CD4-positive, alpha-beta memory T cell (primary cell): ENCODE data around the gene BMX. TPM values are rescaled to one million over a fixed set of nuclear protein-coding genes. Genes with fewer than 3 reads are reported as not detected.

ENCODE experiments used
- CTCF ChIA-PET: fragments of 350-600 bp; sonication (Branson Sonifier 250); formaldehyde crosslinking; loops from one replicate; lab custom pipeline; 2021; ENCODE audit warnings: inconsistent platforms; ENCODE audit not compliant: partially characterized antibody; lab: Charles Lee
- POLR2A ChIA-PET: fragments of 350-600 bp; sonication (Branson Sonifier 250); formaldehyde crosslinking; loops from one replicate; lab custom pipeline; 2021; ENCODE audit not compliant: partially characterized antibody; lab: Charles Lee
- DNase-seq, 5 donors: peaks; one replicate each; pipeline versions ENCODE4 v3.0.0 to v3.0.0-alpha.2; 2020 to 2022; ENCODE audit warnings: mixed read lengths in 1 of 5
- H3K27ac ChIP-seq: one replicate; pipeline ENCODE4 v1.7.0; 2013; ENCODE audit warnings: low read depth, low read length
- H3K27me3 ChIP-seq: 2 replicates; pipeline ENCODE4 v1.7.0; 2013; ENCODE audit warnings: mild to moderate bottlenecking, low read length, moderate library complexity; ENCODE audit not compliant: insufficient read depth
- H3K36me3 ChIP-seq: 2 replicates; pipeline ENCODE4 v1.7.0; 2013; ENCODE audit warnings: mild to moderate bottlenecking, low read length, moderate library complexity; ENCODE audit not compliant: insufficient read depth
- H3K4me1 ChIP-seq: 2 replicates; pipeline ENCODE4 v1.7.0; 2013; ENCODE audit warnings: mild to moderate bottlenecking, low read length, moderate library complexity; ENCODE audit not compliant: insufficient read depth
- H3K4me3 ChIP-seq, 2 donors: one replicate each; pipeline ENCODE4 v1.7.0; 2013; ENCODE audit warnings: low read length in 2 of 2, mild to moderate bottlenecking in 1 of 2
- H3K9me3 ChIP-seq, 2 donors: one replicate each; pipeline ENCODE4 v1.7.0; 2013; ENCODE audit warnings: low read length in 2 of 2, control low read depth in 1 of 2; ENCODE audit not compliant: control insufficient read depth in 1 of 2
- H3K27ac Mint-ChIP-seq, 7 donors: one replicate each; pipeline ENCODE4 v1.8.0; 2020 to 2021; ENCODE audit warnings: mixed read lengths in 7 of 7, mild to moderate bottlenecking in 6 of 7, inconsistent platforms in 3 of 7, moderate library complexity in 3 of 7
- H3K27me3 Mint-ChIP-seq, 2 donors: one replicate each; pipeline ENCODE4 v1.8.0; 2020 to 2021; ENCODE audit warnings: mixed read lengths in 2 of 2
- H3K36me3 Mint-ChIP-seq, 2 donors: one replicate each; pipeline ENCODE4 v1.8.0; 2020 to 2021; ENCODE audit warnings: mixed read lengths in 2 of 2, inconsistent platforms in 1 of 2, mild to moderate bottlenecking in 1 of 2
- H3K4me1 Mint-ChIP-seq, 4 donors: one replicate each; pipeline ENCODE4 v1.8.0; 2020 to 2021; ENCODE audit warnings: mixed read lengths in 4 of 4, mild to moderate bottlenecking in 1 of 4
- H3K4me3 Mint-ChIP-seq, 8 donors: one replicate each; pipeline ENCODE4 v1.8.0; 2020 to 2021; ENCODE audit warnings: mixed read lengths in 8 of 8, mild to moderate bottlenecking in 7 of 8, moderate library complexity in 6 of 8, inconsistent platforms in 3 of 8
- H3K9me3 Mint-ChIP-seq, 8 donors: one replicate each; pipeline ENCODE4 v1.8.0; 2020 to 2021; ENCODE audit warnings: mixed read lengths in 8 of 8, mild to moderate bottlenecking in 5 of 8, inconsistent platforms in 3 of 8, moderate library complexity in 1 of 8
- intact Hi-C: fragments of 100-400 bp; cut with micrococcal nuclease; formaldehyde crosslinking; loops from one replicate; pipeline ENCODE4 v1.15.1; 2023
- polyA plus RNA-seq, 2 donors: library from polyadenylated mRNA; unstranded; fragments of 300-500 nt; fragmentation: Illumina TruSeq; gene quantifications; one replicate each; pipeline ENCODE4 v1.2.3, GENCODE V29; 2021
- total RNA-seq, 2 experiments: library from RNA; stranded (reverse); gene quantifications; one replicate each; pipeline ENCODE4 v1.2.3, GENCODE V29; 2021

The BMX gene
- total and polyA plus RNA-seq, 4 experiments from 2014 or later = not detected

- H3K36me3 Mint-ChIP-seq = no peaks in the 10 kb centered on the region
- H3K4me1 Mint-ChIP-seq = peaks cover 0 to 1% (median 0%) of the 10 kb centered on the region in 4 donors
- Histone ChIP-seq H3K36me3 (no peaks in the 10 kb centered on the region), H3K9me3 (no peaks in the 10 kb centered on the region), H3K27ac (no peak overlapping the region), H3K4me3 (no peak overlapping the region), H3K27me3 (no peaks in the 10 kb centered on the region), H3K4me1 (no peaks in the 10 kb centered on the region)
- peak; percentile 42 to 50 (median 50) for DNase-seq
- CTCF ChIA-PET = interaction anchor here (0.8 to 1.0 kb wide), 3 partner anchors 10 to 1232 kb away, joined by 3 read pairs; no protein-coding TSS in a partner anchor
- intact Hi-C loops = no loop called here
- POLR2A ChIA-PET = no interaction called here
- H3K27me3 Mint-ChIP-seq = peaks cover 0 to 1% of the 10 kb centered on the region in 2 donors
- H3K27ac Mint-ChIP-seq = no peak overlapping the region
- H3K9me3 Mint-ChIP-seq = no peaks in the 10 kb centered on the region
- no peak overlapping the region for H3K4me3 Mint-ChIP-seq
Measured at GRCh38 chrX:15471028-15471427, 29.6 kb upstream of the BMX start.

- H3K4me3 Mint-ChIP-seq = no peak overlapping the region
- intact Hi-C loops = no loop called here
- CTCF ChIA-PET = no interaction called here
- no peak overlapping the region for H3K27ac Mint-ChIP-seq
- no peaks in the 10 kb centered on the region for H3K9me3 Mint-ChIP-seq
- Histone ChIP-seq H3K4me1 (no peaks in the 10 kb centered on the region), H3K4me3 (no peak overlapping the region), H3K27ac (no peak overlapping the region), H3K9me3 (no peaks in the 10 kb centered on the region), H3K27me3 (no peaks in the 10 kb centered on the region), H3K36me3 (no peaks in the 10 kb centered on the region)
- H3K36me3 Mint-ChIP-seq = no peaks in the 10 kb centered on the region
- POLR2A ChIA-PET = no interaction called here
- no peak for DNase-seq
- peaks cover 0 to 1% of the 10 kb centered on the region in 2 donors for H3K27me3 Mint-ChIP-seq
- H3K4me1 Mint-ChIP-seq = peaks cover 0 to 1% (median 0%) of the 10 kb centered on the region in 4 donors
Measured at GRCh38 chrX:15472531-15472930, 28.1 kb upstream of the BMX start.

GRCh38 chrX:15474028-15474427 lies 26.6 kb upstream of the BMX start:
- ChIA-PET POLR2A (no interaction called here), CTCF (no interaction called here)
- no peak for DNase-seq
- Mint-ChIP-seq H3K27me3 (peaks cover 1% of the 10 kb centered on the region in 2 donors), H3K9me3 (no peaks in the 10 kb centered on the region), H3K27ac (no peak overlapping the region), H3K4me3 (no peak overlapping the region), H3K36me3 (no peaks in the 10 kb centered on the region), H3K4me1 (peaks cover 0 to 1% (median 0%) of the 10 kb centered on the region in 4 donors)
- no peak overlapping the region for H3K4me3 ChIP-seq
- H3K27ac ChIP-seq = no peak overlapping the region
- no peaks in the 10 kb centered on the region for H3K36me3 ChIP-seq
- H3K27me3 ChIP-seq = no peaks in the 10 kb centered on the region
- no peaks in the 10 kb centered on the region for H3K9me3 ChIP-seq
- H3K4me1 ChIP-seq = no peaks in the 10 kb centered on the region
- intact Hi-C loops = no loop called here

GRCh38 chrX:15475021-15475420 lies 25.6 kb upstream of the BMX start:
- intact Hi-C loops = no loop called here
- Histone ChIP-seq H3K4me1 (no peaks in the 10 kb centered on the region), H3K9me3 (no peaks in the 10 kb centered on the region), H3K36me3 (no peaks in the 10 kb centered on the region), H3K27me3 (no peaks in the 10 kb centered on the region), H3K27ac (no peak overlapping the region), H3K4me3 (no peak overlapping the region)
- no peaks in the 10 kb centered on the region for H3K9me3 Mint-ChIP-seq
- ChIA-PET POLR2A (no interaction called here), CTCF (no interaction called here)
- peaks cover 0 to 1% (median 0%) of the 10 kb centered on the region in 4 donors for H3K4me1 Mint-ChIP-seq
- no peak for DNase-seq
- H3K36me3 Mint-ChIP-seq = no peaks in the 10 kb centered on the region
- H3K27ac Mint-ChIP-seq = no peak overlapping the region
- peaks cover 1% of the 10 kb centered on the region in 2 donors for H3K27me3 Mint-ChIP-seq
- no peak overlapping the region for H3K4me3 Mint-ChIP-seq

GRCh38 chrX:15475486-15475885 lies 25.1 kb upstream of the BMX start:
- Mint-ChIP-seq H3K4me1 (peaks cover 0 to 1% (median 0%) of the 10 kb centered on the region in 4 donors), H3K27ac (no peak overlapping the region), H3K9me3 (no peaks in the 10 kb centered on the region), H3K36me3 (no peaks in the 10 kb centered on the region), H3K4me3 (no peak overlapping the region), H3K27me3 (peaks cover 1% of the 10 kb centered on the region in 2 donors)
- no peaks in the 10 kb centered on the region for H3K36me3 ChIP-seq
- intact Hi-C loops = no loop called here
- no peak overlapping the region for H3K27ac ChIP-seq
- H3K4me1 ChIP-seq = no peaks in the 10 kb centered on the region
- H3K27me3 ChIP-seq = no peaks in the 10 kb centered on the region
- no peak overlapping the region for H3K4me3 ChIP-seq
- ChIA-PET CTCF (no interaction called here), POLR2A (no interaction called here)
- no peaks in the 10 kb centered on the region for H3K9me3 ChIP-seq
- DNase-seq = no peak

GRCh38 chrX:15483891-15484290 lies 16.7 kb upstream of the BMX start:
- Mint-ChIP-seq H3K27me3 (peaks cover 0 to 7% of the 10 kb centered on the region in 2 donors), H3K36me3 (no peaks in the 10 kb centered on the region), H3K4me1 (no peaks in the 10 kb centered on the region), H3K27ac (no peak overlapping the region), H3K9me3 (no peaks in the 10 kb centered on the region), H3K4me3 (no peak overlapping the region)
- Histone ChIP-seq H3K36me3 (no peaks in the 10 kb centered on the region), H3K27ac (no peak overlapping the region), H3K4me3 (no peak overlapping the region), H3K4me1 (no peaks in the 10 kb centered on the region), H3K27me3 (no peaks in the 10 kb centered on the region), H3K9me3 (no peaks in the 10 kb centered on the region)
- POLR2A ChIA-PET = no interaction called here
- CTCF ChIA-PET = no interaction called here
- intact Hi-C loops = no loop called here
- no peak for DNase-seq

- Mint-ChIP-seq H3K36me3 (no peaks in the 10 kb centered on the region), H3K4me1 (peaks cover 2 to 8% (median 4%) of the 10 kb centered on the region in 4 donors), H3K27me3 (peaks cover 0 to 4% of the 10 kb centered on the region in 2 donors), H3K27ac (no peak overlapping the region), H3K9me3 (no peaks in the 10 kb centered on the region), H3K4me3 (peak overlapping the region in 2 of 8 donors; percentile 9 to 15)
- no peaks in the 10 kb centered on the region for H3K9me3 ChIP-seq
- no peak overlapping the region for H3K4me3 ChIP-seq
- no peak for DNase-seq
- H3K27me3 ChIP-seq = no peaks in the 10 kb centered on the region
- H3K4me1 ChIP-seq = peaks cover 3% of the 10 kb centered on the region
- intact Hi-C loops = no loop called here
- H3K27ac ChIP-seq = no peak overlapping the region
- ChIA-PET CTCF (interaction anchor here (0.9 to 1.3 kb wide), 3 partner anchors 9 to 951 kb away, joined by 3 to 4 read pairs (median 3); no protein-coding TSS in a partner anchor), POLR2A (no interaction called here)
- H3K36me3 ChIP-seq = no peaks in the 10 kb centered on the region
Measured at GRCh38 chrX:15492469-15492868, 8.1 kb upstream of the BMX start.
